HCT116 (cell line): ENCODE results near the gene FFAR3. TPM values are rescaled to one million over a fixed set of nuclear protein-coding genes. Genes with fewer than 3 reads are reported as not detected.

ENCODE experiments used
- ATAC-seq: fragments of 200-7000 bp; cut with Tn5 transposase; 2 replicates; pipeline ENCODE4 v1.9.1; 2020; ENCODE audit warnings: mild to moderate bottlenecking, moderate library complexity
- BruUV-seq: library from RNA; stranded (reverse); fragments of 400-500 nt; replicated peaks from 2 replicates; lab custom pipeline; 2021; lab: Mats Ljungman, UMichigan
- CTCF ChIA-PET: fragments of 300-600 bp; sonication (Branson Sonifier 250); formaldehyde crosslinking; loops from one replicate; lab custom pipeline; 2021; ENCODE audit warnings: antibody characterized with exemption; lab: Charles Lee
- POLR2A ChIA-PET: fragments of 300-600, 350-600 bp; sonication (Branson Sonifier 250); formaldehyde crosslinking; loops from one replicate; lab custom pipeline; 2021; ENCODE audit warnings: antibody characterized with exemption; lab: Charles Lee
- RAD21 ChIA-PET, 2 experiments: fragments of 300-600 bp; sonication (Branson Sonifier 250); formaldehyde crosslinking; loops; one replicate each; lab custom pipeline; 2023; ENCODE audit warnings: low total read pairs in 2 of 2; ENCODE audit not compliant: uncharacterized antibody in 2 of 2, unreplicated experiment in 2 of 2, low non-redundant PET in 1 of 2; lab: Charles Lee
- DNase-seq: peaks from one replicate; pipeline ENCODE4 v3.0.0-alpha.2; 2010; ENCODE audit warnings: low read depth, low spot score
- H2AFZ ChIP-seq: fragments of 200-600 bp; shearing (Covaris generic), sonication (generic); 2 replicates; pipeline ENCODE4 v1.6.1; 2017; ENCODE audit warnings: low read depth, mixed run types, mixed read lengths, antibody characterized with exemption, low read length; ENCODE audit not compliant: poor library complexity, severe bottlenecking
- H3K27ac ChIP-seq: 2 replicates; pipeline ENCODE4 v1.5.1; 2012; ENCODE audit warnings: low read depth, low read length
- H3K27me3 ChIP-seq: fragments of 200-600 bp; sonication (generic); 2 replicates; pipeline ENCODE4 v1.6.1; 2016; ENCODE audit warnings: mixed run types, low read length, mixed read lengths; ENCODE audit not compliant: insufficient read depth
- H3K36me3 ChIP-seq, 2 experiments: fragments of 200-500 bp in 1 of 2; fragments of 200-600 bp in 1 of 2; sonication (Bioruptor generic) in 1 of 2; sonication (generic) in 1 of 2; 2 replicates each; pipeline versions ENCODE4 v1.5.1 to v1.6.1; 2014 to 2016; ENCODE audit warnings: low read length in 2 of 2, inconsistent platforms in 1 of 2, mixed read lengths in 1 of 2, mixed run types in 1 of 2; ENCODE audit not compliant: insufficient read depth in 2 of 2, control insufficient read depth in 1 of 2
- H3K4me1 ChIP-seq, 2 experiments: fragments of 200-600 bp in 1 of 2; sonication (generic) in 1 of 2; 2 replicates each; pipeline versions ENCODE4 v1.5.1 to v1.6.1; 2012 to 2017; ENCODE audit warnings: low read length in 2 of 2, inconsistent platforms in 1 of 2, mild to moderate bottlenecking in 1 of 2, mixed read lengths in 1 of 2, mixed run types in 1 of 2, moderate library complexity in 1 of 2; ENCODE audit not compliant: insufficient read depth in 2 of 2, control insufficient read depth in 1 of 2
- H3K4me2 ChIP-seq: fragments of 200-600 bp; sonication (generic); 2 replicates; pipeline ENCODE4 v1.6.1; 2017; ENCODE audit warnings: mixed run types, low read length, mixed read lengths
- H3K4me3 ChIP-seq, 2 experiments: fragments of 200-600 bp in 1 of 2; sonication (generic) in 1 of 2; replicated peaks in 1 of 2; 2 replicates each; pipeline ENCODE4 v1.5.1; 2011 to 2016; ENCODE audit warnings: low read length in 2 of 2, control low read depth in 1 of 2, low read depth in 1 of 2, mild to moderate bottlenecking in 1 of 2, mixed read lengths in 1 of 2, mixed run types in 1 of 2
- H3K79me2 ChIP-seq: fragments of 200-600 bp; sonication (generic); 2 replicates; pipeline ENCODE4 v1.6.1; 2017; ENCODE audit warnings: mild to moderate bottlenecking, mixed run types, low read length, moderate library complexity, mixed read lengths; ENCODE audit not compliant: insufficient read depth
- H3K9ac ChIP-seq: fragments of 200-600 bp; sonication (generic); 2 replicates; pipeline ENCODE4 v1.6.1; 2016; ENCODE audit warnings: low read length, mixed read lengths
- H3K9me2 ChIP-seq: fragments of 200-600 bp; sonication (generic), shearing (Covaris generic); 2 replicates; pipeline ENCODE4 v1.6.1; 2017; ENCODE audit warnings: mixed run types, mild to moderate bottlenecking, moderate library complexity; ENCODE audit not compliant: insufficient read depth
- H3K9me3 ChIP-seq, 2 experiments: fragments of 200-500 bp in 1 of 2; fragments of 200-600 bp in 1 of 2; sonication (Bioruptor generic) in 1 of 2; sonication (generic) in 1 of 2; 2 replicates each; pipeline ENCODE4 v1.6.1; 2014 to 2017; ENCODE audit warnings: low read length in 2 of 2, mixed read lengths in 2 of 2, inconsistent platforms in 1 of 2, low read depth in 1 of 2, mild to moderate bottlenecking in 1 of 2, mixed run types in 1 of 2, moderate library complexity in 1 of 2; ENCODE audit not compliant: control insufficient read depth in 1 of 2, insufficient read depth in 1 of 2
- H4K20me1 ChIP-seq: fragments of 200-600 bp; sonication (generic), shearing (Covaris generic); 2 replicates; pipeline ENCODE4 v1.6.1; 2017; ENCODE audit warnings: mixed run types, mild to moderate bottlenecking, moderate library complexity; ENCODE audit not compliant: insufficient read depth
- ATF3 ChIP-seq: IDR thresholded peaks from 2 replicates; pipeline ENCODE4 v1.6.1; 2012
- CBX3 ChIP-seq: IDR thresholded peaks from 2 replicates; pipeline ENCODE4 v1.6.1; 2012; ENCODE audit warnings: low read depth
- CTCF ChIP-seq, 3 experiments: fragments of 200-600 bp in 1 of 3; sonication (generic) in 1 of 3; IDR thresholded peaks in 2 of 3; conservative IDR thresholded peaks in 1 of 3; 2 replicates each; pipeline ENCODE4 v1.5.1; 2012 to 2017; ENCODE audit warnings: low read depth in 2 of 3, low read length in 2 of 3, antibody characterized with exemption in 1 of 3, borderline replicate concordance in 1 of 3, control low read depth in 1 of 3, mild to moderate bottlenecking in 1 of 3, mixed read lengths in 1 of 3, mixed run types in 1 of 3, moderate library complexity in 1 of 3; ENCODE audit not compliant: insufficient read depth in 1 of 3
- EGR1 ChIP-seq: IDR thresholded peaks from 2 replicates; pipeline ENCODE4 v1.6.1; 2012; ENCODE audit warnings: low read depth
- ELF1 ChIP-seq: IDR thresholded peaks from 2 replicates; pipeline ENCODE4 v1.6.1; 2012; ENCODE audit warnings: low read depth, borderline replicate concordance
- EZH2 ChIP-seq: fragments of 200-600 bp; sonication (generic); IDR thresholded peaks from 2 replicates; pipeline ENCODE4 v1.6.1; 2017; ENCODE audit warnings: antibody characterized with exemption, mixed run types
- EZH2phosphoT487 ChIP-seq: fragments of 200-600 bp; IDR thresholded peaks from 2 replicates; pipeline ENCODE4 v1.6.1; 2018; ENCODE audit warnings: antibody characterized with exemption, borderline replicate concordance
- FOSL1 ChIP-seq: IDR thresholded peaks from 2 replicates; pipeline ENCODE4 v1.6.1; 2012; ENCODE audit warnings: low read depth
- JUND ChIP-seq: IDR thresholded peaks from 2 replicates; pipeline ENCODE4 v1.6.1; 2012
- MAX ChIP-seq: IDR thresholded peaks from 2 replicates; pipeline ENCODE4 v1.6.1; 2012
- POLR2A ChIP-seq: IDR thresholded peaks from 2 replicates; pipeline ENCODE4 v1.7.0; 2011; ENCODE audit warnings: borderline replicate concordance; ENCODE audit not compliant: insufficient read depth, insufficient read length; ENCODE audit errors: extremely low read depth
- POLR2AphosphoS5 ChIP-seq: IDR thresholded peaks from 2 replicates; pipeline ENCODE4 v1.6.1; 2011; ENCODE audit warnings: mild to moderate bottlenecking, low read depth, low read length, moderate library complexity
- RAD21 ChIP-seq: IDR thresholded peaks from 2 replicates; pipeline ENCODE4 v1.6.1; 2012; ENCODE audit warnings: low read depth, mild to moderate bottlenecking
- REST ChIP-seq: IDR thresholded peaks from 2 replicates; pipeline ENCODE4 v1.6.1; 2012; ENCODE audit warnings: low read depth
- SP1 ChIP-seq: IDR thresholded peaks from 2 replicates; pipeline ENCODE4 v1.6.1; 2012; ENCODE audit warnings: low read depth
- SRF ChIP-seq: IDR thresholded peaks from 2 replicates; pipeline ENCODE4 v1.6.1; 2012; ENCODE audit warnings: low read depth
- TCF7L2 ChIP-seq: IDR thresholded peaks from 2 replicates; pipeline ENCODE4 v1.7.0; 2011; ENCODE audit warnings: borderline replicate concordance, inconsistent platforms; ENCODE audit not compliant: insufficient read depth, insufficient read length; ENCODE audit errors: extremely low read depth
- YY1 ChIP-seq: IDR thresholded peaks from 2 replicates; pipeline ENCODE4 v1.6.1; 2011; ENCODE audit warnings: low read length, low read depth, moderate library complexity, mild to moderate bottlenecking; ENCODE audit not compliant: insufficient replicate concordance; ENCODE audit errors: extremely low read depth
- ZFX ChIP-seq: fragments of 450-650 bp; IDR thresholded peaks from 2 replicates; pipeline ENCODE4 v1.6.1; 2017
- ZNF274 ChIP-seq: fragments of 200-500 bp; sonication (Bioruptor generic); IDR thresholded peaks from 2 replicates; pipeline ENCODE4 v1.6.1; 2014; ENCODE audit warnings: mild to moderate bottlenecking, low read depth, low read length, inconsistent platforms
- intact Hi-C: fragments of 100-400 bp; cut with micrococcal nuclease; formaldehyde crosslinking; loops from 2 replicates; pipeline ENCODE4 v1.10.0; 2022
- total RNA-seq: library from RNA; stranded (reverse); gene quantifications from one replicate; pipeline ENCODE4 v1.2.1, GENCODE V29; 2021; ENCODE audit not compliant: unreplicated experiment

FFAR3 gene
- total RNA-seq, 1 experiment from 2014 or later = not detected

GRCh38 chr19:35346193-35347052 lies 11.8 kb upstream of the FFAR3 start:
- no peaks in the 10 kb centered on the region for H3K9me2 ChIP-seq
- TF ChIP-seq EZH2 = no peak
- no peak for TF ChIP-seq REST
- TF ChIP-seq CBX3 = no peak
- TF ChIP-seq JUND = no peak
- TF ChIP-seq YY1 = no peak
- no peak for TF ChIP-seq ELF1
- TF ChIP-seq MAX = no peak
- no peak for TF ChIP-seq SRF
- no peak for TF ChIP-seq POLR2AphosphoS5
- TF ChIP-seq POLR2A = no peak
- TF ChIP-seq EGR1 = no peak
- no peak for TF ChIP-seq ZNF274
- no peak for TF ChIP-seq SP1
- no peak for TF ChIP-seq CTCF (IDR thresholded peaks at IDR 0.05 in 2 of 3, conservative IDR thresholded peaks at IDR 0.05 in 1 of 3; ENCODE audit: borderline replicate concordance in 1 of 3, insufficient read depth in 1 of 3, low read depth in 2 of 3, low read length in 2 of 3)
- no peak for TF ChIP-seq EZH2phosphoT487
- TF ChIP-seq FOSL1 = no peak
- TF ChIP-seq RAD21 = no peak
- no peak for TF ChIP-seq TCF7L2
- TF ChIP-seq ATF3 = no peak
- TF ChIP-seq ZFX = no peak
- TF ChIP-seq, all 23 proteins: peak for 0
- Histone ChIP-seq H3K79me2 (no peaks in the 10 kb centered on the region), H3K4me2 (no peak overlapping the region), H3K9me3 (no peaks in the 10 kb centered on the region), H2AFZ (no peak overlapping the region), H3K4me3 (no peak overlapping the region), H3K27ac (no peak overlapping the region), H3K36me3 (no peaks in the 10 kb centered on the region), H4K20me1 (no peaks in the 10 kb centered on the region), H3K9ac (no peak overlapping the region), H3K27me3 (no peaks in the 10 kb centered on the region), H3K4me1 (no peaks in the 10 kb centered on the region)
- no TSS peak for BruUV-seq
- intact Hi-C loops = no loop called here
- ATAC-seq (no peak), DNase-seq (no peak)
- ChIA-PET RAD21 (no interaction called here), CTCF (no interaction called here), POLR2A (no interaction called here)
